ENCODE data around the gene EIF2B4. TPM values are rescaled to one million over a fixed set of nuclear protein-coding genes. Genes with fewer than 3 reads are reported as not detected.

EIF2B4 gene
- polyA plus RNA-seq, 1 donor (not counting 4 experiments of a cell fraction or from before 2014, with no cell fraction given) = 54.9 TPM

GRCh38 chr2:27351802-27352598, 18.1 kb downstream of the EIF2B4 start:
- no peak for FAIRE-seq
- dilution Hi-C loops (cut with MboI; ENCODE audit: extremely low pct_ligation_motif_present, low sequenced_read_pairs) = no loop called here
- no peak overlapping the region for H3K4me3 ChIP-seq (ENCODE audit: control insufficient read depth in 2 of 3, extremely low read depth in 1 of 3, insufficient read depth in 2 of 3, low read depth in 1 of 3, low read length in 3 of 3)

GRCh38 chr2:27350106-27350693, 19.9 kb downstream of the EIF2B4 start:
- Histone ChIP-seq H3K9ac (ENCODE audit: control insufficient read depth, extremely low read depth, insufficient read depth, low read length) (no peak overlapping the region), H2AFZ (ENCODE audit: control insufficient read depth, low read length) (no peak overlapping the region), H3K9me3 (ENCODE audit: control insufficient read depth, low read depth, low read length) (no peaks in the 10 kb centered on the region), H3K4me3 (ENCODE audit: control insufficient read depth in 2 of 3, extremely low read depth in 1 of 3, insufficient read depth in 2 of 3, low read depth in 1 of 3, low read length in 3 of 3) (no peak overlapping the region), H3K79me2 (ENCODE audit: control insufficient read depth, insufficient read depth, low read length) (peaks cover 91% of the 10 kb centered on the region), H3K4me2 (ENCODE audit: control insufficient read depth, extremely low read depth, insufficient read depth, low read depth, low read length) (no peak overlapping the region), H3K27me3 (ENCODE audit: control insufficient read depth, extremely low read depth, insufficient read depth, low read length) (no peaks in the 10 kb centered on the region), H3K9me1 (ENCODE audit: control insufficient read depth, extremely low read depth, insufficient read depth, low read length) (no peaks in the 10 kb centered on the region), H3K36me3 (ENCODE audit: control insufficient read depth in 2 of 2, extremely low read depth in 1 of 2, insufficient read depth in 2 of 2, low read length in 2 of 2) (peaks cover 0 to 5% of the 10 kb centered on the region in 2 experiments), H4K20me1 (ENCODE audit: control insufficient read depth, extremely low read depth, insufficient read depth, low read length) (no peaks in the 10 kb centered on the region), H3K4me1 (ENCODE audit: control insufficient read depth, extremely low read depth, insufficient read depth, low read length) (peaks cover 6% of the 10 kb centered on the region), H3K27ac (ENCODE audit: control insufficient read depth, insufficient read depth, low read length) (no peak overlapping the region)
- no peak for FAIRE-seq
- dilution Hi-C loops (cut with MboI; ENCODE audit: extremely low pct_ligation_motif_present, low sequenced_read_pairs) = no loop called here
- DNase-seq (ENCODE audit: low read depth, low spot score) = no peak
- no peak for TF ChIP-seq CTCF (optimal IDR thresholded peaks at IDR 0.05 in 1 of 3, IDR thresholded peaks at IDR 0.05 in 1 of 3, conservative IDR thresholded peaks at IDR 0.05 in 1 of 3; ENCODE audit: extremely low read depth in 1 of 3, insufficient read depth in 2 of 3, low read length in 3 of 3)
- no peak for TF ChIP-seq EZH2 (IDR thresholded peaks at IDR 0.05; ENCODE audit: low read length)

More at GRCh38 chr2:27351802-27352598, 18.1 kb downstream of the EIF2B4 start:
- Histone ChIP-seq H3K79me2 (ENCODE audit: control insufficient read depth, insufficient read depth, low read length) (peaks cover 86% of the 10 kb centered on the region), H2AFZ (ENCODE audit: control insufficient read depth, low read length) (no peak overlapping the region), H3K4me2 (ENCODE audit: control insufficient read depth, extremely low read depth, insufficient read depth, low read depth, low read length) (no peak overlapping the region), H3K9me3 (ENCODE audit: control insufficient read depth, low read depth, low read length) (no peaks in the 10 kb centered on the region), H3K4me1 (ENCODE audit: control insufficient read depth, extremely low read depth, insufficient read depth, low read length) (peaks cover 12% of the 10 kb centered on the region), H3K27me3 (ENCODE audit: control insufficient read depth, extremely low read depth, insufficient read depth, low read length) (no peaks in the 10 kb centered on the region), H4K20me1 (ENCODE audit: control insufficient read depth, extremely low read depth, insufficient read depth, low read length) (no peaks in the 10 kb centered on the region), H3K9me1 (ENCODE audit: control insufficient read depth, extremely low read depth, insufficient read depth, low read length) (no peaks in the 10 kb centered on the region), H3K27ac (ENCODE audit: control insufficient read depth, insufficient read depth, low read length) (no peak overlapping the region), H3K36me3 (ENCODE audit: control insufficient read depth in 2 of 2, extremely low read depth in 1 of 2, insufficient read depth in 2 of 2, low read length in 2 of 2) (peaks cover 0 to 5% of the 10 kb centered on the region in 2 experiments), H3K9ac (ENCODE audit: control insufficient read depth, extremely low read depth, insufficient read depth, low read length) (no peak overlapping the region)
- TF ChIP-seq CTCF (optimal IDR thresholded peaks at IDR 0.05 in 1 of 3, IDR thresholded peaks at IDR 0.05 in 1 of 3, conservative IDR thresholded peaks at IDR 0.05 in 1 of 3; ENCODE audit: extremely low read depth in 1 of 3, insufficient read depth in 2 of 3, low read length in 3 of 3) (no peak), EZH2 (IDR thresholded peaks at IDR 0.05; ENCODE audit: low read length) (no peak)
- no peak for DNase-seq (ENCODE audit: low read depth, low spot score)

Measured in keratinocyte (primary cell).